Measurements from ENCODE around the gene SWI5. TPM values are rescaled to one million over a fixed set of nuclear protein-coding genes. Genes with fewer than 3 reads are reported as not detected.

SWI5 gene
- total RNA-seq = 10 to 100 TPM; 25.6 to 28.6 (median 26.9) TPM

DNA sequence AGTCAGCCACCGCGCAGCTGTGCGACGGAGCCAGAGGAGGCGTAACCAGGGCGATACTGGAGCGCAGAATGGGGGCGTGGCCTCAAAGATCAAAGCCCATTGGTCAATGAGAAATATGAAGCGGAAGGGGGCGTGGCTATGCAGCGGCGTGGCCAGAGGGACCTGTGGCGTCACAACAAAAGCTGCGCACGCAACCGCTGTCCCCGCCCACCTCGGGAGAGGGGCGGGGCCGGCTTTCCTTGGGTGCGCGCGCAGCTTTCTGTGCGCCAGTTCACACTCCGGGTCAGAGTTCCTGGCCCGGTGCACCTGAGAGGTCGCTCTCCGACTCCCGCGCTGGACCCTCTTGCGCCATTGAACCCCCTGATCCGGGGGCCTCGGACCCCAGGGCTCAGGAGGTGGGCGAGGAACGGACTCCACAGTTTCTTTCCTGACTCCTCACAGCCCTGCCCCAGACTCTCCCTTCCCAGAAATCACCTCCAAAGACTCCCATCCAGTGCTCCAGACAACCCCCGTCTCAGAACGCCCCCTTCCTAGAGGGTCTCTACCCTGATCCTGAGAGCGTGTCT is at the start of gene SWI5:
Gene SWI5, plus strand, starts transcription at position 269 of the 566 bp plus-strand sequence.
- TF ChIP-seq, protein P1, sequence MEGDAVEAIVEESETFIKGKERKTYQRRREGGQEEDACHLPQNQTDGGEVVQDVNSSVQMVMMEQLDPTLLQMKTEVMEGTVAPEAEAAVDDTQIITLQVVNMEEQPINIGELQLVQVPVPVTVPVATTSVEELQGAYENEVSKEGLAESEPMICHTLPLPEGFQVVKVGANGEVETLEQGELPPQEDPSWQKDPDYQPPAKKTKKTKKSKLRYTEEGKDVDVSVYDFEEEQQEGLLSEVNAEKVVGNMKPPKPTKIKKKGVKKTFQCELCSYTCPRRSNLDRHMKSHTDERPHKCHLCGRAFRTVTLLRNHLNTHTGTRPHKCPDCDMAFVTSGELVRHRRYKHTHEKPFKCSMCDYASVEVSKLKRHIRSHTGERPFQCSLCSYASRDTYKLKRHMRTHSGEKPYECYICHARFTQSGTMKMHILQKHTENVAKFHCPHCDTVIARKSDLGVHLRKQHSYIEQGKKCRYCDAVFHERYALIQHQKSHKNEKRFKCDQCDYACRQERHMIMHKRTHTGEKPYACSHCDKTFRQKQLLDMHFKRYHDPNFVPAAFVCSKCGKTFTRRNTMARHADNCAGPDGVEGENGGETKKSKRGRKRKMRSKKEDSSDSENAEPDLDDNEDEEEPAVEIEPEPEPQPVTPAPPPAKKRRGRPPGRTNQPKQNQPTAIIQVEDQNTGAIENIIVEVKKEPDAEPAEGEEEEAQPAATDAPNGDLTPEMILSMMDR (IDR thresholded peaks at IDR 0.05; ENCODE audit: low read depth) = no peak

DNA sequence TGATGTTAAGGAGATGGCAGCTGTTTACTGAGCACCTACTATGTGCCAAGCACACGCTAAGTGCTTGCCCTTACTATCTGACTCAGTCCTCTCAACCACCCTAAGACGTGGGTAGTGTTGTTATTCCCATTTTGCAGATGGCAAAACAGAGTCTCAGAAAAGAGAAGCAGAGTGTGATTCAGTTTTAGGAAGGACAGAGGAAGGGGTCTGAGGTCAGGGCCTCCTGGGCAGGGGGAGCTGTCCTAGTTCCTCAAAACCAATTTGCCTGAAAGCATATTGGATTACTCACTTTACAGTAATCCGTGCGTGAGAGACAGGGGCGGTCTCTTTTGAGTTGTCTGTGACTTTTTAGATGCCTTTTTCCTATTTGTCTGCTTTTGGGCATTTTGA is 49.7 kb upstream of the SWI5 start:
- TF ChIP-seq, protein P1 (IDR thresholded peaks at IDR 0.05; ENCODE audit: low read depth) = no peak

DNA sequence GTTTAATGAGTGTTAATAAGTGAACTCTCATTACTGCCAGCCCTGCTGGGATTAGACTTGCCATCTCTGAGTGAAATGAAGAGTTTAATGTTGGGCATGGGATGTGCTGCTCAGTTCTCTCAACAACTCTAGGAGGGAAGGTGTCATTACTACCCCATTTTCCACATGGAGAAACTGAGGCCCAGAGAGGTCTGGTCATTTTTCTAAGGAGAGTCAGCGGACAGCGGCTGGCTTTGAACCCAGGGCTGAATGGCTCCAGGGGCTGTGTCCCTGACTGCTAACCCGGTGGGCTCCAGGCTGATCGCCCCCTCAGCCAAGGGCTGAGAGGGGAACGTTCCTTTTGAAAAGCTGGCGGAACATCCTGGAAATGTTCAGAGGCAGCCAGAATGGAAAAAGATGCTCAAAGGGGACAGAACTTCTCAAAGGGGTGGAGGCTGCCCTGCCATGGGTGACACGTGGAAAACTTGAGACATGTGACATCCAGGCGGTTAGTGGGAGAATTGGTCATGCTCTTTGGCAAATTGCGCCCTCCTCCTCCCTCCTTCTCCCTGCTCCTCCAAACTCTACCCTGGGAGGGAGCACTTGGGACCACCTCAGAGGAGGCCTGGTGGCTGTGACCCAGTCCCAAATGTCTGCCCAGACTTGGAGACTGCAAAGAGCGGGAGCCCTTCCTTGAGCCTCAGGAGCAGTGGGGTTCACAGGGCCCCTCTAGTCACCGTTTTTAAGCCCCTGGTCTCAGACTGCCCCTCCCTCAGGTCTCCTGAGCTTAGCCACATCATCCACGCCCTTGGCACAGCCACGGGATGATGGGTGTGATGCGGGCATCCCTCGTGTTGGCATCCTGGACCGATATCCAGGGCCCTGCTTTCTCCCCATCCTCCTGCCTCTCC is 44.2 kb upstream of the SWI5 start:
- TF ChIP-seq, protein P1 (IDR thresholded peaks at IDR 0.05; ENCODE audit: low read depth) = no peak

DNA sequence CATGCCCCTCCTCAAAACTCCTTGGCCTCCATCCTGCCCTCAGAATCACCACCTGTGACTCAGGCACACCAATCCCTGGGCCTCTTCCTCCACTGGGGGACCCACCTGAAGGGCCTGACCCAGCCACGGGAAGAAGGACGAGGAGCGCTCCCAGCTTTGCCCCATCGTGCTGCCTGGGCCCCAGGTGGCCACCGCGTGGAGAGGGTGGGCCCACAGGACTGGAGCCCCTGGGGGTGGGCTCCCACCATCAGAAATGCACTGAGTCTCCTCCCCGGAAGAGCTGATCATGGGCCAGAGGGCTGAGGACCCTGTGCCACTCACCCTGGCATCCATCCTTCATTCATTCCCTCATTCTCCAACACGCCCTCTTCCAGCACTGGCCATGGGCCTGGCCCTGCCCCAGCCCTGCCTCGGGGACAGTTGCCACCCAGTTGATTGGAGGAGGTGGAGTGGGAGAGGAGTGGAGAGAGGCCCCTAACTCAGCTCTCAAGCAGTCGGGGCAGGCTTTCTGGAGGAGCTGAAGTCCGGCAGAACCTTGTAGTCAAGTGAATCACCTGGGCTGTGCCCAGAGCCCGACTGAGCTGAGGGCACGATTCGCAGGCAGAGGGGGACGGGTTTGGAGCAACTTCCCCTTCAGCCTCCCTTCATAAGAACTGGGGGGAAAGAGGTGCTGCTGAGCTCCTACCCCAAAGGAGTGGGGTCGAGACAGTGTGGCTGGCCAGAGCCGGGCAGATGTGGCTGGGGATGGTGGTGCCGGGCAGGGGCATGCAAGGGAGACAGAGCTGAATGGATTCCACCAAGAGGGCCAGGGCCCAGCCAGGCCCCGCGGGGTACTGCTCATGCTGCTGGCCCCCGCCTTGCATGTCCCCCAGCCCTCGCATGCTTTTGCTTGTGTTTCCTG is 43.3 kb upstream of the SWI5 start:
- TF ChIP-seq, protein P1 (IDR thresholded peaks at IDR 0.05; ENCODE audit: low read depth) = no peak

DNA sequence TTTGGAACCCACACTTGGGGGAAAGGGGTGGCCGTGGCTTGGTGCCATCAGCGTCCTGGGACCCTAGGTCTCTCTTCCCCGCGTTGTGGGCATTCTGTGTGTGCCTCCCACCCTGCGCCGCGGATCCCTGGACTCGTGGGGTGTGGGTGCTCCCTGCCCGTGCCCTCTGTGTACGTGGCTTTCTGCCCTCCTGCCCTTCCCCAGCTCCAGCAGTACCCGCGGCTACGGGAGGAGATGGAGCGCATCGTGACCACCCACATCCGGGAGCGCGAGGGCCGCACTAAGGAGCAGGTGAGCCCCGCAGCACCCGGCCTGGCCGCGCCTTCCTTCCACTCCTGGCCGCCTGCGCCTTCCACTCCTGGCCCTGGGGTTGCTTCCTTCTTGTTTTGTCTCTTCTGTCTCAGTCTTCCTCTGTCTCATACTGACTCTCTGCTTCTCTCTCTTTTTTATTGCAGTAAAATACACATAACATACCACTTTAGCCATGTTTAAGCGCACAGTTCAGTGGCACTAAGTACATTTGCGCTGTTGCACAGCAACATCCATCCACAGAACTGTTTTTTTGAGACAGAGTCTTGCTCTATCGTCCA is 42.2 kb upstream of the SWI5 start:
- TF ChIP-seq, protein P1 (IDR thresholded peaks at IDR 0.05; ENCODE audit: low read depth) = no peak

DNA sequence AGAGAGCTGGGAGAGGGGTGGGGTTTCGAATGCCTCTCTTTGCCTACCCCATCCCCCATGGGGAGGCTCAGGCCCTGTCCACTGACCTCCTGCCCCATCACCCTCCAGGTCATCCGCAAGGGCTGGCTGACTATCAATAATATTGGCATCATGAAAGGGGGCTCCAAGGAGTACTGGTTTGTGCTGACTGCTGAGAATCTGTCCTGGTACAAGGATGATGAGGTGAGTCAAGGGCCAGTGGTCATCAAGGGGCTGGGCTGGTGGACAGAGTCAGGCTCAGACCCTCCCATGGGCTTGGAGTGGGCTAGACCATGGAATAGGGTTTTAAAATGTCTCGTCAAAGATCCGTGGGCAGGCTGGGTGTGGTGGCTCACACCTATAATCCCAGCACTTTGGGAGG is 34.0 kb upstream of the SWI5 start:
- TF ChIP-seq, protein P1 (IDR thresholded peaks at IDR 0.05; ENCODE audit: low read depth) = no peak
